ENCODE results near the gene RNF182.
"Not testable (repeated sequence)": the region's sequence is repeated elsewhere in the genome, so short reads cannot be mapped to it uniquely, and the experiment has no call there.

RNF182 gene

DNA sequence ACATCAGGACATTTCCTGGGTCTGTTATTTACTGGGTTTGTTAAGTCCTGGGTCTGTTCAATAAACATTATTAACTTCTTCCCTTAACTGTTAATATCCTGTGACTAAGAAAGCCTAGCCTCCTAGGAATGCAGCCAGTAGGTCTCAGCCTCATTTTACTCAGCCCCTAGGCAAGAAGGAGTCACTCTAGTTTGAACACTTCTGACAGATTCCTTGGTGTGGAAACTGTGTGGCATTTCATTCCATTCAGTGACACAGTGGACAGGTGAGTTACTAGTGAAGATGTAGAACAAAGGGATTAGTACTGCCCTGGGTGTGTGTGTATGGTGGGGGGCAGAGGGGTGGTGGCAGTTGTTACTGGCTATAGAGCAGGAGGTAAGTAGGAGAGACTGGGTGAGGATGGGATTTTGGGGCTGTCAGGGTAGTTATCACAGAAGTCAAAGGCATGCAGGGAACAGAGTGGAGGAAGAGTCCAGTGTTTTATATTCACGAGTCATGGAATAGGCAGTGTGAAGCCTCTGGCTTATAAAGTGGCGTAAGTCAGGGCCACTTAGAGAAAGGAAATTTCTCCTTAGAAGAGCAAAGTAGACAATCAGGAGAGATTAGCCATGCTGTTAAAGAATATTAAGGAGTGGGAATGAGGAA lies 28.4 kb downstream of the RNF182 start:
- H3K14ac ChIP-seq (ENCODE audit: low read length) = no peak overlapping the region
- no peak overlapping the region for H2AK5ac ChIP-seq (ENCODE audit: low read depth, low read length)
- no peak overlapping the region for H2BK12ac ChIP-seq (ENCODE audit: low read length)
- H2BK120ac ChIP-seq (ENCODE audit: low read depth, low read length) = no peak overlapping the region
- no peak overlapping the region for H3K18ac ChIP-seq (ENCODE audit: low read length)
- no peak overlapping the region for H2BK5ac ChIP-seq (ENCODE audit: low read length)
- H4K91ac ChIP-seq (ENCODE audit: low read depth, low read length, poor library complexity) = no peak overlapping the region
- H3K23ac ChIP-seq (ENCODE audit: low read depth, low read length, poor library complexity) = no peak overlapping the region
- peaks cover under 1 to 3% of the 10 kb centered on the region in 2 donors for H3K9me3 ChIP-seq (replicated peaks in 1 of 2; ENCODE audit: control insufficient read depth in 2 of 2, insufficient read depth in 1 of 2, low read depth in 1 of 2, low read length in 2 of 2)
- no CpG with 5 or more reads among the region's 2 CpGs for WGBS, 2 donors (ENCODE audit: extremely low coverage in 2 of 2, insufficient read length in 2 of 2, insufficient replicate concordance in 1 of 2)
- H3K79me1 ChIP-seq (ENCODE audit: low read depth, low read length) = no peaks in the 10 kb centered on the region
- no peaks in the 10 kb centered on the region for H3K36me3 ChIP-seq (replicated peaks in 1 of 2; ENCODE audit: control insufficient read depth in 2 of 2, insufficient read depth in 2 of 2, low read length in 2 of 2)
- no peak overlapping the region for H2AFZ ChIP-seq (ENCODE audit: low read length)
- no peaks in the 10 kb centered on the region for H3K27me3 ChIP-seq (ENCODE audit: control insufficient read depth in 3 of 3, insufficient read depth in 3 of 3, low read depth in 1 of 3, low read length in 3 of 3)
- H3K4me2 ChIP-seq (ENCODE audit: insufficient read depth, low read length, poor library complexity, severe bottlenecking) = no peak overlapping the region
- no peak overlapping the region for H4K8ac ChIP-seq (ENCODE audit: low read depth, low read length)
- no peaks in the 10 kb centered on the region for H3K4me1 ChIP-seq (ENCODE audit: control insufficient read depth in 2 of 2, insufficient read depth in 1 of 2, low read depth in 1 of 2, low read length in 2 of 2)
- H3K9ac ChIP-seq (ENCODE audit: low read depth, low read length, poor library complexity) = no peak overlapping the region
- no peak overlapping the region for H3K4ac ChIP-seq (ENCODE audit: low read length)
- no peak overlapping the region for H2BK15ac ChIP-seq (ENCODE audit: low read length)
- no peak overlapping the region for H3K4me3 ChIP-seq (ENCODE audit: low read length in 2 of 2)
- no peak for DNase-seq (ENCODE audit: low spot score)
- no peak overlapping the region for H3K27ac ChIP-seq (replicated peaks; ENCODE audit: low read length)

DNA sequence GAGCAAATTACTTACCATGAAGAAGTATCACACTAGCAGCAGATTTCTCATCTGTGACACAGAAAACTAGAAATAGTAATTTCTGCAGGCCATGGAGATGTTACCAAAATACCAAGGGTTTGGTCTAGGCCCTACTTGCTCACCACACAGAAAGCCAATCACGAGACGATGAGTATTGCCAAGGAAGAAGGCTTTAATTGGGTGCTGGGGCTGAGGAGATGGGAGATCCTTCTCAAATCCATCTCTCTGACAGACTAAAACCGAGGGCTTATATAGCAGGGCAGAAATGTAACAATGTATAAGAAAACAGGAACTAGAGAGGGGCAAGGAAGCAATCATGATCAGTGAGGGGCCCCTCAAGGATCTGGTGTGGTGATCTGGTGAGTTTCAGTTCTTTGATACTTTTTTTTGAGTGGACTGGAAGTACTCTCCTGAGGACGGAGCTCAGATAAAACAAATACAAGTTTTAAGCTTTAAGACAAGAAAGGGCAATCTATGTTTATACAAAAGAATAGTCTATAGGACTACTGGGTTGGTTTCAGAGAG lies 40.9 kb downstream of the RNF182 start:
- H3K4me3 ChIP-seq (ENCODE audit: low read length in 2 of 2) = no peak overlapping the region
- no peak overlapping the region for H2BK12ac ChIP-seq (ENCODE audit: low read length)
- H2AFZ ChIP-seq (ENCODE audit: low read length) = no peak overlapping the region
- H4K91ac ChIP-seq (ENCODE audit: low read depth, low read length, poor library complexity) = no peak overlapping the region
- no peak overlapping the region for H2BK5ac ChIP-seq (ENCODE audit: low read length)
- H4K8ac ChIP-seq (ENCODE audit: low read depth, low read length) = no peak overlapping the region
- H3K79me1 ChIP-seq (ENCODE audit: low read depth, low read length) = no peaks in the 10 kb centered on the region
- H3K27me3 ChIP-seq (ENCODE audit: control insufficient read depth in 3 of 3, insufficient read depth in 3 of 3, low read depth in 1 of 3, low read length in 3 of 3) = no peaks in the 10 kb centered on the region
- no peak overlapping the region for H2BK15ac ChIP-seq (ENCODE audit: low read length)
- H3K4me1 ChIP-seq (ENCODE audit: control insufficient read depth in 2 of 2, insufficient read depth in 1 of 2, low read depth in 1 of 2, low read length in 2 of 2) = no peaks in the 10 kb centered on the region
- no peak overlapping the region for H3K27ac ChIP-seq (replicated peaks; ENCODE audit: low read length)
- H3K23ac ChIP-seq (ENCODE audit: low read depth, low read length, poor library complexity) = no peak overlapping the region
- no peak for DNase-seq (ENCODE audit: low spot score)
- H3K9ac ChIP-seq (ENCODE audit: low read depth, low read length, poor library complexity) = no peak overlapping the region
- no peak overlapping the region for H3K18ac ChIP-seq (ENCODE audit: low read length)
- H2AK5ac ChIP-seq (ENCODE audit: low read depth, low read length) = no peak overlapping the region
- H3K36me3 ChIP-seq (replicated peaks in 1 of 2; ENCODE audit: control insufficient read depth in 2 of 2, insufficient read depth in 2 of 2, low read length in 2 of 2) = no peaks in the 10 kb centered on the region
- H3K4me2 ChIP-seq (ENCODE audit: insufficient read depth, low read length, poor library complexity, severe bottlenecking) = no peak overlapping the region
- no peak overlapping the region for H2BK120ac ChIP-seq (ENCODE audit: low read depth, low read length)
- H3K14ac ChIP-seq (ENCODE audit: low read length) = no peak overlapping the region
- no peaks in the 10 kb centered on the region for H3K9me3 ChIP-seq (replicated peaks in 1 of 2; ENCODE audit: control insufficient read depth in 2 of 2, insufficient read depth in 1 of 2, low read depth in 1 of 2, low read length in 2 of 2)
- WGBS, 2 donors (ENCODE audit: extremely low coverage in 2 of 2, insufficient read length in 2 of 2, insufficient replicate concordance in 1 of 2) = no CpG with 5 or more reads among the region's 4 CpGs
- no peak overlapping the region for H3K4ac ChIP-seq (ENCODE audit: low read length)

DNA sequence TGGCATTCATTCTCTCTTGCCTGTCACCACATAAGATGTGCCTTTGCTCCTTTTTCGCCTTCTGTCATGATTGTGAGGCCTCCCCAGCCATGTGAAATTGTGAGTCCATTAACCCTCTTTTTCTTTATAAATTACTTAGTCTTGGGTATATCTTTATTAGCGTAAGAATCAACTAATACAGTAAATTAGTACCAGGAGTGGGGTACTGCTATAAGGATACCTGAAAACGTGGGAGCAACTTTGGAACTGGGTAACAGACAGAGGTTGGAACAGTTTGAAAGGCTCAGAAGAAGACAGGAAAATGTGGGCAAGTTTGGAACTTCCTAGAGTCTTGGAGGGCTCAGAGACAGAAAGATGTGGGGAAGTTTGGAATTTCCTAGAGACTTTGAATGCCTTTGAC lies 46.6 kb downstream of the RNF182 start:
- Histone ChIP-seq H3K14ac (ENCODE audit: low read length) (no peak overlapping the region), H2BK12ac (ENCODE audit: low read length) (no peak overlapping the region), H2BK120ac (ENCODE audit: low read depth, low read length) (no peak overlapping the region), H3K4ac (ENCODE audit: low read length) (no peak overlapping the region), H3K4me3 (ENCODE audit: low read length in 2 of 2) (no peak overlapping the region), H3K18ac (ENCODE audit: low read length) (no peak overlapping the region), H3K36me3 (replicated peaks in 1 of 2; ENCODE audit: control insufficient read depth in 2 of 2, insufficient read depth in 2 of 2, low read length in 2 of 2) (no peaks in the 10 kb centered on the region), H3K27ac (replicated peaks; ENCODE audit: low read length) (no peak overlapping the region), H3K79me1 (ENCODE audit: low read depth, low read length) (no peaks in the 10 kb centered on the region), H3K9ac (ENCODE audit: low read depth, low read length, poor library complexity) (no peak overlapping the region), H2AFZ (ENCODE audit: low read length) (no peak overlapping the region), H3K27me3 (ENCODE audit: control insufficient read depth in 3 of 3, insufficient read depth in 3 of 3, low read depth in 1 of 3, low read length in 3 of 3) (no peaks in the 10 kb centered on the region), H2BK5ac (ENCODE audit: low read length) (no peak overlapping the region), H3K9me3 (replicated peaks in 1 of 2; ENCODE audit: control insufficient read depth in 2 of 2, insufficient read depth in 1 of 2, low read depth in 1 of 2, low read length in 2 of 2) (peaks cover 2 to 3% of the 10 kb centered on the region in 2 donors), H3K23ac (ENCODE audit: low read depth, low read length, poor library complexity) (no peak overlapping the region), H3K4me2 (ENCODE audit: insufficient read depth, low read length, poor library complexity, severe bottlenecking) (no peak overlapping the region), H4K91ac (ENCODE audit: low read depth, low read length, poor library complexity) (no peak overlapping the region), H4K8ac (ENCODE audit: low read depth, low read length) (no peak overlapping the region), H3K4me1 (ENCODE audit: control insufficient read depth in 2 of 2, insufficient read depth in 1 of 2, low read depth in 1 of 2, low read length in 2 of 2) (no peaks in the 10 kb centered on the region), H2AK5ac (ENCODE audit: low read depth, low read length) (no peak overlapping the region), H2BK15ac (ENCODE audit: low read length) (no peak overlapping the region)
- WGBS, 2 donors (ENCODE audit: extremely low coverage in 2 of 2, insufficient read length in 2 of 2, insufficient replicate concordance in 1 of 2) = no CpG with 5 or more reads among the region's 3 CpGs
- no peak for DNase-seq (ENCODE audit: low spot score)

- H3K4me3 ChIP-seq (ENCODE audit: low read length in 2 of 2); H3K4me2 ChIP-seq (ENCODE audit: insufficient read depth, low read length, poor library complexity, severe bottlenecking); H3K27me3 ChIP-seq (ENCODE audit: control insufficient read depth in 3 of 3, insufficient read depth in 3 of 3, low read depth in 1 of 3, low read length in 3 of 3); H4K91ac ChIP-seq (ENCODE audit: low read depth, low read length, poor library complexity); H2BK120ac ChIP-seq (ENCODE audit: low read depth, low read length); DNase-seq (ENCODE audit: low spot score); H3K23ac ChIP-seq (ENCODE audit: low read depth, low read length, poor library complexity); H3K79me1 ChIP-seq (ENCODE audit: low read depth, low read length); H3K14ac ChIP-seq (ENCODE audit: low read length); H3K4ac ChIP-seq (ENCODE audit: low read length); H3K4me1 ChIP-seq (ENCODE audit: control insufficient read depth in 2 of 2, insufficient read depth in 1 of 2, low read depth in 1 of 2, low read length in 2 of 2); H2BK5ac ChIP-seq (ENCODE audit: low read length); H2BK15ac ChIP-seq (ENCODE audit: low read length); H4K8ac ChIP-seq (ENCODE audit: low read depth, low read length); H2AK5ac ChIP-seq (ENCODE audit: low read depth, low read length); H3K9me3 ChIP-seq (replicated peaks in 1 of 2; ENCODE audit: control insufficient read depth in 2 of 2, insufficient read depth in 1 of 2, low read depth in 1 of 2, low read length in 2 of 2); H2AFZ ChIP-seq (ENCODE audit: low read length); H3K36me3 ChIP-seq (replicated peaks in 1 of 2; ENCODE audit: control insufficient read depth in 2 of 2, insufficient read depth in 2 of 2, low read length in 2 of 2); H2BK12ac ChIP-seq (ENCODE audit: low read length); H3K27ac ChIP-seq (replicated peaks; ENCODE audit: low read length); H3K9ac ChIP-seq (ENCODE audit: low read depth, low read length, poor library complexity); H3K18ac ChIP-seq (ENCODE audit: low read length): not testable (repeated sequence)
- WGBS, 2 donors (ENCODE audit: extremely low coverage in 2 of 2, insufficient read length in 2 of 2, insufficient replicate concordance in 1 of 2) = no CpG with 5 or more reads among the region's 3 CpGs
These were observed 47.9 kb downstream of the RNF182 start for GRCh38 chr6:13972602-13973001.

Measured in neuronal stem cell (in vitro differentiated cells).